ENCODE results near the gene ENTPD3.

GRCh38 chr3:40381904-40382616, 4.9 kb upstream of the ENTPD3 start:
- TF ChIP-seq ZNF70 (CRISPR knock-in tag; IDR thresholded peaks at IDR 0.05) (no peak), ZFP30 (CRISPR knock-in tag; IDR thresholded peaks at IDR 0.05) (no peak), PPARA (CRISPR knock-in tag; IDR thresholded peaks at IDR 0.05; ENCODE audit: borderline replicate concordance) (no peak), ZFP3 (CRISPR knock-in tag; IDR thresholded peaks at IDR 0.05) (no peak), POU6F1 (CRISPR knock-in tag; IDR thresholded peaks at IDR 0.05; ENCODE audit: borderline replicate concordance, low read depth) (no peak), PATZ1 (CRISPR knock-in tag; IDR thresholded peaks at IDR 0.05; ENCODE audit: borderline replicate concordance) (no peak), ZNF565 (CRISPR knock-in tag; conservative IDR thresholded peaks at IDR 0.05; ENCODE audit: low read depth) (no peak), CSRNP3 (CRISPR knock-in tag; IDR thresholded peaks at IDR 0.05) (no peak), ZC3H10 (CRISPR knock-in tag; IDR thresholded peaks at IDR 0.05) (no peak), RARB (CRISPR knock-in tag; IDR thresholded peaks at IDR 0.05) (no peak), ESRRG (CRISPR knock-in tag; IDR thresholded peaks at IDR 0.05) (no peak), GLIS3 (CRISPR knock-in tag; IDR thresholded peaks at IDR 0.05) (no peak), TOX (CRISPR knock-in tag; IDR thresholded peaks at IDR 0.05; ENCODE audit: borderline replicate concordance) (no peak), OSR1 (CRISPR knock-in tag; IDR thresholded peaks at IDR 0.05) (no peak)

Measured in SK-N-SH treated with all-trans-retinoic acid at 6 μM for 48 hours (cell line).